Posterior vena cava (tissue), 2 donors: Measurements from ENCODE around the gene CLDN15. TPM values are rescaled to one million over a fixed set of nuclear protein-coding genes. Genes with fewer than 3 reads are reported as not detected.
"Not testable (repeated sequence)": the region's sequence is repeated elsewhere in the genome, so short reads cannot be mapped to it uniquely, and the experiment has no call there.

Source experiments
- DNase-seq: peaks from one replicate; pipeline ENCODE4 v3.0.0-alpha.2; 2020; ENCODE audit warnings: low spot score
- intact Hi-C, 2 donors: fragments of 100-400 bp; cut with DNase I; formaldehyde crosslinking; loops; one replicate each; pipeline versions ENCODE4 v1.14.1 to v1.14.2; 2022 to 2023
- total RNA-seq, 2 donors: library from RNA; stranded (reverse); fragmentation: NEBNext Ultra II Directional; extraction: Animal tissue kit (Norgen Biotek cat#: 25700); gene quantifications; one replicate each; pipeline ENCODE4 v1.2.1, GENCODE V29; 2021
- donor health status: DM: yes; HTN: yes; CAD: no.
- donor health status: DM: yes; HTN: yes; CAD: no.

CLDN15 gene
- total RNA-seq, 2 donors from 2014 or later = 4.9 to 5.1 TPM

- intact Hi-C loops, DNase-seq: not testable (repeated sequence)
Measured at GRCh38 chr7:101203740-101204738, 33.6 kb downstream of the CLDN15 start.

GRCh38 chr7:101202603-101202918 lies 35.0 kb downstream of the CLDN15 start:
- intact Hi-C loops = no loop called here

DNA sequence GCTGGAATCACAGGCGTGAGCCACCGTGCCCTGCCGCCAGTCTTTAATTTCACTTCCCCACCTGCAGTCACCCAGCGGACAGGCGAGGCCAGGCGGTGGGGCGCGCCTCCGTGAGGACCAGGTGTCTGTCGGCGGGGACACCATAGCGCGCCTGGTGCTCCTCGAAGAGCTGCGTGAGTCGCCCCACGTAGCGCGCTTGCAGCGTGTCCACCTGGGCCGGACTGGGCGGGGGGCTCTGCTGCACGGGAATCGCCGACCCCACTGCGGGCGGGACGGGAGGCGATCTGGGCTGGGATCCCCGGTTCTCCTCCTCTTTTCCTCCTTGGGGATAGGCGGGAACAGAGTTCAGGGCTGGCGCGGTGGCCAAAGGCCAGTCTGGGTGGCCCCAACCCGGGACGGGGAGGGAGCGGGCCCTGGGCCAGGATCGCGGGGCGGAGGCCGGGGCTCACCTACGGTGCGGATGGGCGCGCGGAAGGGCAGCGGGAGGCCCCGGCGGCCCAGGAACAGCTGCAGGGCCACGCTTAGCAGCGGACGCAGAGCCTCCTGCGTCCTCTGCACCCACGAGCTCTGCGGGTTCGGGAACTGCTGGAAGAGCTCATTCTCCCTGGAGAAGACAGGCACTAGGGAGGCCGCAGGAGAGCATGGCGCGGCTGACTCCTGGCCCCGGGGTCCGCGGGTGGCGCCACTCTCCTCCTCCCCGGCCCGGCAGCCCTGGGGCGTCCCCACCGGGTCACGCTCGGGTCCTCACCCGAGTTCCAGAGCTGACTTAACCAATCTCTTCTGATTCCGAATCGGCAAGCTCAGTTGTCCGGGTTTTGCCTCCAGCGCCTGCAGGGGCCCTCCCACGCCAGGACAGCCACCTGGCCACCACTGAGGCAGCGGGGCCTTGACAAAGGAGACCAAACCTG lies 35.7 kb downstream of the CLDN15 start:
- intact Hi-C loops = no loop called here
- DNase-seq = no peak

More at GRCh38 chr7:101202603-101202918, 35.0 kb downstream of the CLDN15 start:
- no peak for DNase-seq

DNA sequence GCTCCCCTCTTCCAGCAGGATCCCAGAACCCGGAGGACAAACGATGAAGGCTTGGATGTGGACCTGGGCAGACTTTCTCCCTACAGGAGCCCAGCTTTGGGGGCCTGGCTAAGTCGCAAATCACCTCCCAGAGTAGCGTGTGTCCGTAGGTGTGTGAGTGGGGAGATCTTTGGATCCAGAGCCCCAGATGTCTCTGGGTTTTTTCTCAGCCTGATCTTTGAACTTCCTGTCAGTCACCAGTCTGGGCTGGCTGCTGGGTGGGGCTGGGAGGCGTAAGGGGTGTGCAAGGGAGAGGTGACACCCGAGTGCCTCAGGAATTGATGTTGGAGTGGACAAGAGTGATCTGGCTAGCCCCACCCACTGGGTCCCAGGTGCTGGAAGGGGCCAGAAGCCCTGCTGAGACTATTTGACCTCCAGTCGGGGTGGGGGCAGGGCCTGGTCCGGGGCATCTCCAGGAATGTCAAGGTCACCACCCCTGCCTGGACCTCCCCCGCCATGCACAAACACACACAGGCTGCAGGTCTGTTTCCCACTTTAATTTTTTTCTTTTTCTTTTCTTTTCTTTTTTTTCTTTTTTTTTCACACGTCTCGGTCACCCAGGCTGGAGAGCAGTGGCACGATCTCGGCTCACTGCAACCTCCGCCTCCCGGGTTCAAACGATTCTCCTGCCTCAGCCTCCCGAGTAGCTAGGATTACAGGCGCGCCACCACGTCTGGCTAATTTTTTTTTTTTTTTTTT lies 36.6 kb downstream of the CLDN15 start, which contains the start of gene MOGAT3:
Gene MOGAT3 (minus strand): TSS at position 175 of the 738 bp plus-strand sequence. CDS start 182 bp downstream, outside the sequence.
- intact Hi-C loops = no loop called here
- no peak for DNase-seq

- DNase-seq = no peak
- intact Hi-C loops = no loop called here
Measured at GRCh38 chr7:101200504-101200861, 37.1 kb downstream of the CLDN15 start.

DNA sequence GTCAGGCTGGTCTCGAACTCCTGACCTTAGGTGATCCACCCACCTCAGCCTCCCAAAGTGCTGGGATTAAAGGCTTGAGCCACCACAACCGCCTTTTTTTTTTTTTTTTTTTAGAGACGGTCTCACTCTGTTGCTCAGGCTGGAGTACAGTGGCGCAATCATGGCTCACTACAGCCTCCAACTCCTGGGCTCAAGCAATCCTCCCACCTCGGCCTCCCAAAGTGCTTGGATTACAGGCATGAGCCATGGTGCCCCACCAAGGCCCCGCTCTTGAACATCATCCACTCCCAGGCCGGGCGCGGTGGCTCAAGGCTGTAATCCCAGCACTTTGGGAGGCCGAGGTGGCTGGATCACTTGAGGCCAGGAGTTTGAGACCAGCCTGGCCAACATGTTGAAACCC lies 38.1 kb downstream of the CLDN15 start:
- intact Hi-C loops = loop anchor here in 1 of 2 donors (10.0 kb wide), 2 partner anchors 55 to 115 kb away; partner anchors contain the start of gene TRIM56
- DNase-seq = not testable (repeated sequence)

- intact Hi-C loops = loop anchor here in 1 of 2 donors (10.0 kb wide), 2 partner anchors 54 to 114 kb away; partner anchors contain the start of gene TRIM56
- DNase-seq = no peak
Measured at GRCh38 chr7:101198476-101198875, 39.1 kb downstream of the CLDN15 start.

GRCh38 chr7:101197991-101198390 lies 39.6 kb downstream of the CLDN15 start:
- DNase-seq = no peak
- intact Hi-C loops = loop anchor here in 1 of 2 donors (10.0 kb wide), 2 partner anchors 53 to 113 kb away; partner anchors contain the start of gene TRIM56

DNA sequence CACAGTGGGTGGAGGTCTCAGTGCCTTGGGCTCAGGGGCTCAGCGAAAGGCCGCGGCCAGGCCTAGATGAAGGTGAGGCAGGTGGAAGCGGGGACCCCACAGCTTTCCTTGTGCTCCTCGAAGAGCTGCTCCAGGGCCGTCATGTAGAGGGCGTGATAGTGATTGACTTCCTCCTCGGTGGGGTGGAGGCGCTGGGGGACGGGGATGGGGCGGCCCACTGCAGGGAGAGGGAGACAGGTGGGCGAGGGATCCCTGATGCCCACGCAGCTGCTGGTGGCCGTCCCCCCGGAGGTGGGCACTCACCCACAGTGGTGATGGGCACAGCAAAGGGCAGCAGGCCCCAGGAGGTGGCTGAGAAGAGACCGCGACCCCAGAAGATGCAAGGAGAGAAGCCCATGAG lies 41.7 kb downstream of the CLDN15 start:
- intact Hi-C loops = loop anchor here in 1 of 2 donors (10.0 kb wide), 2 partner anchors 51 to 111 kb away; partner anchors contain the start of gene TRIM56
- DNase-seq = no peak

DNA sequence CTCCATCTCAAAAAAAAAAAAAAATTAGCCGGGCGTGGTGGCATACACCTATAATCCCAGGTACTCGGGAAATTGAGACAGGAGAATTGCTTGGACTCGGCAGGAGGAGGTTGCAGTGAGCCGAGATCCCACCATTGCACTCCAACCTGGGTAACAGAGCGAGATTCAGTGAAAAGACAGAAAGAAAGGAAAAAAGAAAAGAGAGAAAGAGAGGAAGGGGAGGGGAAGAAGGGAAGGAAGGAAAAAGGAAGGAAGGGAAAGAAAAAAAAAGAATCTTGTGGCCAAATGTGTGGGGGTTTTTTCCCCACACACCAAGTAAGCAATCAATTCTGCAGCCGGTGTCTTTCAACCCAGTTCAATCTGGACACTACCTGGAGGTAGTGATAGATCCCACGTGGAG lies 48.5 kb downstream of the CLDN15 start:
- intact Hi-C loops = no loop called here
- no peak for DNase-seq

GRCh38 chr7:101186844-101187428 lies 50.7 kb downstream of the CLDN15 start:
- intact Hi-C loops = no loop called here
- no peak for DNase-seq

GRCh38 chr7:101186194-101186593 lies 51.4 kb downstream of the CLDN15 start:
- no peak for DNase-seq
- intact Hi-C loops = no loop called here

DNA sequence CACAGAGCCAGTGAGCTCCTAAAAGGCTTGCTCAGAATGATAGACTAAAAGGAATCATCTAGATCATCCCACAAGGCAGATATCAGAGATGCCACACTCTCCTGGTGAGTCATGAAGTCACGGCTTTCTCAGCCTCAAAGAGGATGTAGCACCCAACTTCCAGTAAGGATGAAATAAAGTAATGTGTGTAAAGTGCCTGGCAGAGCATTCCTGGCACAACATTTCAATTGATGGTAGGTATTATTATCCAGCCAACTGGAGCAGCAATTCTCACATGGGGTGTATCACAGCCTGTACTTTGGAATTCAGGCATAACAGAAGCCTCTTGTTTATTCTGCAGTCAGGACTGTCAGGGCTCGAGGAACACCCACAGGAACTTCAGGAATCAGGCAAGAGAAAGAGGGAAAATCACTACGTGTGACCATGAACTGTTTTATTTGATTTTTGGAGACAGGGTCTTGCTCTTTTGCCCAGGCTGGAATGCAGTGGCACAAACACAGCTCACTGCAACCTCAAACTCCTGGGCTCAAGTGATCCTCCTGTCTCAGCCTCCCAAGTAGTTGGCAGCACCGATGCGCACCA lies 52.3 kb downstream of the CLDN15 start:
- DNase-seq = no peak
- intact Hi-C loops = no loop called here

Other genes starting within 250 kb of the CLDN15 start
- gene MUC17, start 217.7 kb downstream of the CLDN15 start, total RNA-seq = under 1 TPM in 1 of 2 donors, not detected in 1; 0.05 TPM
- 10 to 100 TPM; 33.0 to 38.2 TPM for gene TRIM56, start 152.3 kb downstream of the CLDN15 start, total RNA-seq
- gene SERPINE1, start 110.7 kb downstream of the CLDN15 start, total RNA-seq = 100 to 1,000 TPM in 1 of 2 donors, 10 to 100 TPM in 1; 77.3 to 240 TPM
- 10 to 100 TPM; 21.5 to 22.7 TPM for gene AP1S1, start 83.3 kb downstream of the CLDN15 start, total RNA-seq
- gene VGF, start 72.2 kb downstream of the CLDN15 start, total RNA-seq = not detected
- gene NAT16, start 57.5 kb downstream of the CLDN15 start, total RNA-seq = not detected
- not detected for gene MOGAT3, start 36.8 kb downstream of the CLDN15 start, total RNA-seq
- gene PLOD3, start 20.2 kb downstream of the CLDN15 start, total RNA-seq = 10 to 100 TPM; 59.6 to 64.3 TPM
- 10 to 100 TPM; 44.6 to 50.4 TPM for gene ZNHIT1, start 19.6 kb downstream of the CLDN15 start, total RNA-seq
- gene FIS1, start 7.3 kb upstream of the CLDN15 start, total RNA-seq = 100 to 1,000 TPM; 166 to 181 TPM
- gene IFT22, start 84.0 kb upstream of the CLDN15 start, total RNA-seq = 10 to 100 TPM; 15.0 to 24.3 TPM
- not detected for gene COL26A1, start 125.1 kb upstream of the CLDN15 start, total RNA-seq